Astrocyte (in vitro differentiated cells and primary cell): Measurements from ENCODE around the gene TAS2R39.

Experiments used
- EZH2 ChIP-seq: IDR thresholded peaks from 2 replicates; pipeline ENCODE4 v1.6.1; 2012; ENCODE audit warnings: mild to moderate bottlenecking, low read length, inconsistent platforms; ENCODE audit not compliant: insufficient read depth
- TF ChIP-seq, protein P1 (sequence below): IDR thresholded peaks from 2 replicates; pipeline ENCODE4 v1.5.1; 2011; ENCODE audit warnings: low read depth, mild to moderate bottlenecking, inconsistent platforms, low read length, moderate library complexity; ENCODE audit not compliant: insufficient read depth

- no peak for TF ChIP-seq EZH2
- TF ChIP-seq, protein P1, sequence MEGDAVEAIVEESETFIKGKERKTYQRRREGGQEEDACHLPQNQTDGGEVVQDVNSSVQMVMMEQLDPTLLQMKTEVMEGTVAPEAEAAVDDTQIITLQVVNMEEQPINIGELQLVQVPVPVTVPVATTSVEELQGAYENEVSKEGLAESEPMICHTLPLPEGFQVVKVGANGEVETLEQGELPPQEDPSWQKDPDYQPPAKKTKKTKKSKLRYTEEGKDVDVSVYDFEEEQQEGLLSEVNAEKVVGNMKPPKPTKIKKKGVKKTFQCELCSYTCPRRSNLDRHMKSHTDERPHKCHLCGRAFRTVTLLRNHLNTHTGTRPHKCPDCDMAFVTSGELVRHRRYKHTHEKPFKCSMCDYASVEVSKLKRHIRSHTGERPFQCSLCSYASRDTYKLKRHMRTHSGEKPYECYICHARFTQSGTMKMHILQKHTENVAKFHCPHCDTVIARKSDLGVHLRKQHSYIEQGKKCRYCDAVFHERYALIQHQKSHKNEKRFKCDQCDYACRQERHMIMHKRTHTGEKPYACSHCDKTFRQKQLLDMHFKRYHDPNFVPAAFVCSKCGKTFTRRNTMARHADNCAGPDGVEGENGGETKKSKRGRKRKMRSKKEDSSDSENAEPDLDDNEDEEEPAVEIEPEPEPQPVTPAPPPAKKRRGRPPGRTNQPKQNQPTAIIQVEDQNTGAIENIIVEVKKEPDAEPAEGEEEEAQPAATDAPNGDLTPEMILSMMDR, result no peak
Observed at GRCh38 chr7:143222782-143223181, 39.6 kb downstream of the TAS2R39 start.
